Measurements from ENCODE around the gene TRPM2. TPM values are rescaled to one million over a fixed set of nuclear protein-coding genes. Genes with fewer than 3 reads are reported as not detected.

The TRPM2 gene
- total RNA-seq, 1 experiment from 2014 or later = not detected

GRCh38 chr21:44347911-44348451 lies 5.4 kb upstream of the TRPM2 start:
- H3K27me3 Mint-ChIP-seq (ENCODE audit: unreplicated experiment) = peaks cover 60% of the 10 kb centered on the region
- CTCF ChIA-PET = no interaction called here
- no peaks in the 10 kb centered on the region for H3K4me1 Mint-ChIP-seq (ENCODE audit: low read depth, unreplicated experiment)
- DNase-seq = no peak
- intact Hi-C loops (cut with micrococcal nuclease; ENCODE audit: unreplicated experiment) = no loop called here
- H3K9me3 Mint-ChIP-seq (ENCODE audit: low read depth, unreplicated experiment) = no peaks in the 10 kb centered on the region
- no peaks in the 10 kb centered on the region for H3K36me3 Mint-ChIP-seq (ENCODE audit: insufficient read depth, unreplicated experiment)
- H3K27ac Mint-ChIP-seq (ENCODE audit: unreplicated experiment) = no peak overlapping the region
- no TSS peak for BruUV-seq (replicated peaks)
- no peak for TF ChIP-seq CTCF (IDR thresholded peaks at IDR 0.05; ENCODE audit: unreplicated experiment)
- H3K4me3 Mint-ChIP-seq (ENCODE audit: low read depth, unreplicated experiment) = no peak overlapping the region

GRCh38 chr21:44348861-44349260 lies 4.6 kb upstream of the TRPM2 start:
- CTCF ChIA-PET = no interaction called here
- TF ChIP-seq CTCF (IDR thresholded peaks at IDR 0.05; ENCODE audit: unreplicated experiment) = no peak
- BruUV-seq (replicated peaks) = no TSS peak
- peaks cover 68% of the 10 kb centered on the region for H3K27me3 Mint-ChIP-seq (ENCODE audit: unreplicated experiment)
- H3K4me3 Mint-ChIP-seq (ENCODE audit: low read depth, unreplicated experiment) = no peak overlapping the region
- intact Hi-C loops (cut with micrococcal nuclease; ENCODE audit: unreplicated experiment) = no loop called here
- H3K27ac Mint-ChIP-seq (ENCODE audit: unreplicated experiment) = no peak overlapping the region
- no peaks in the 10 kb centered on the region for H3K36me3 Mint-ChIP-seq (ENCODE audit: insufficient read depth, unreplicated experiment)
- no peaks in the 10 kb centered on the region for H3K4me1 Mint-ChIP-seq (ENCODE audit: low read depth, unreplicated experiment)
- H3K9me3 Mint-ChIP-seq (ENCODE audit: low read depth, unreplicated experiment) = no peaks in the 10 kb centered on the region
- no peak for DNase-seq

- no TSS peak for BruUV-seq (replicated peaks)
- H3K27ac Mint-ChIP-seq (ENCODE audit: unreplicated experiment) = no peak overlapping the region
- CTCF ChIA-PET = no interaction called here
- no peaks in the 10 kb centered on the region for H3K36me3 Mint-ChIP-seq (ENCODE audit: insufficient read depth, unreplicated experiment)
- intact Hi-C loops (cut with micrococcal nuclease; ENCODE audit: unreplicated experiment) = no loop called here
- H3K4me1 Mint-ChIP-seq (ENCODE audit: low read depth, unreplicated experiment) = no peaks in the 10 kb centered on the region
- H3K9me3 Mint-ChIP-seq (ENCODE audit: low read depth, unreplicated experiment) = no peaks in the 10 kb centered on the region
- peaks cover 74% of the 10 kb centered on the region for H3K27me3 Mint-ChIP-seq (ENCODE audit: unreplicated experiment)
- no peak for DNase-seq
- no peak overlapping the region for H3K4me3 Mint-ChIP-seq (ENCODE audit: low read depth, unreplicated experiment)
- TF ChIP-seq CTCF (IDR thresholded peaks at IDR 0.05; ENCODE audit: unreplicated experiment) = no peak
These were observed 4.0 kb upstream of the TRPM2 start for GRCh38 chr21:44349416-44349846.

GRCh38 chr21:44349847-44350772 lies 3.3 kb upstream of the TRPM2 start:
- Mint-ChIP-seq H3K4me3 (ENCODE audit: low read depth, unreplicated experiment) (no peak overlapping the region), H3K27ac (ENCODE audit: unreplicated experiment) (no peak overlapping the region), H3K4me1 (ENCODE audit: low read depth, unreplicated experiment) (no peaks in the 10 kb centered on the region), H3K9me3 (ENCODE audit: low read depth, unreplicated experiment) (no peaks in the 10 kb centered on the region), H3K27me3 (ENCODE audit: unreplicated experiment) (peaks cover 81% of the 10 kb centered on the region), H3K36me3 (ENCODE audit: insufficient read depth, unreplicated experiment) (no peaks in the 10 kb centered on the region)
- CTCF ChIA-PET = no interaction called here
- intact Hi-C loops (cut with micrococcal nuclease; ENCODE audit: unreplicated experiment) = no loop called here
- no peak for TF ChIP-seq CTCF (IDR thresholded peaks at IDR 0.05; ENCODE audit: unreplicated experiment)
- BruUV-seq (replicated peaks) = no TSS peak
- no peak for DNase-seq
